H9 (cell line): ENCODE data around the gene LDLRAD4. TPM values are rescaled to one million over a fixed set of nuclear protein-coding genes. Genes with fewer than 3 reads are reported as not detected.

ENCODE experiments used
- DNase-seq: peaks from one replicate; pipeline ENCODE4 v3.0.0-alpha.2; 2017
- H2AFZ ChIP-seq: one replicate; pipeline ENCODE4 v1.6.1; 2013; ENCODE audit warnings: mild to moderate bottlenecking, low read length, control low read depth, moderate library complexity
- H2AK5ac ChIP-seq: 2 replicates; pipeline ENCODE4 v1.6.1; 2013; ENCODE audit warnings: low read length, control low read depth, mixed read lengths; ENCODE audit not compliant: insufficient read length
- H2BK120ac ChIP-seq: one replicate; pipeline ENCODE4 v1.6.1; 2013; ENCODE audit warnings: low read depth, mild to moderate bottlenecking, low read length, control low read depth, inconsistent platforms; ENCODE audit not compliant: poor library complexity, severe bottlenecking
- H2BK12ac ChIP-seq: 2 replicates; pipeline ENCODE4 v1.6.1; 2013; ENCODE audit warnings: low read length, control low read depth, mixed read lengths, low read depth; ENCODE audit not compliant: insufficient read length
- H2BK15ac ChIP-seq: 2 replicates; pipeline ENCODE4 v1.6.1; 2013; ENCODE audit warnings: low read depth, low read length, control low read depth
- H2BK20ac ChIP-seq: one replicate; pipeline ENCODE4 v1.6.1; 2013; ENCODE audit warnings: low read depth, mild to moderate bottlenecking, low read length, control low read depth, inconsistent platforms; ENCODE audit not compliant: poor library complexity, severe bottlenecking
- H2BK5ac ChIP-seq: 2 replicates; pipeline ENCODE4 v1.6.1; 2013; ENCODE audit warnings: low read length, control low read depth, mixed read lengths; ENCODE audit not compliant: insufficient read length
- H3K14ac ChIP-seq: 2 replicates; pipeline ENCODE4 v1.6.1; 2013; ENCODE audit warnings: low read length, control low read depth; ENCODE audit not compliant: insufficient read depth
- H3K18ac ChIP-seq: 2 replicates; pipeline ENCODE4 v1.6.1; 2013; ENCODE audit warnings: low read depth, mild to moderate bottlenecking, mixed read lengths, low read length, control low read depth; ENCODE audit not compliant: insufficient read length
- H3K23ac ChIP-seq: 2 replicates; pipeline ENCODE4 v1.6.1; 2013; ENCODE audit warnings: low read length, control low read depth, mixed read lengths, low read depth; ENCODE audit not compliant: insufficient read length
- H3K23me2 ChIP-seq: 2 replicates; pipeline ENCODE4 v1.6.1; 2013; ENCODE audit warnings: low read depth, mild to moderate bottlenecking, mixed read lengths, low read length, control low read depth; ENCODE audit not compliant: insufficient read length, poor library complexity, severe bottlenecking
- H3K27ac ChIP-seq: 2 replicates; pipeline ENCODE4 v1.5.1; 2013; ENCODE audit warnings: low read length, control low read depth, mixed read lengths, low read depth; ENCODE audit not compliant: insufficient read length
- H3K27me3 ChIP-seq: 2 replicates; pipeline ENCODE4 v1.6.1; 2013; ENCODE audit warnings: low read length, control low read depth, inconsistent platforms; ENCODE audit not compliant: insufficient read depth
- H3K4ac ChIP-seq: 2 replicates; pipeline ENCODE4 v1.6.1; 2013; ENCODE audit warnings: low read depth, mild to moderate bottlenecking, control low read depth, inconsistent platforms, low read length, moderate library complexity
- H3K4me1 ChIP-seq: 2 replicates; pipeline ENCODE4 v1.6.1; 2013; ENCODE audit warnings: low read length, control low read depth, inconsistent platforms; ENCODE audit not compliant: insufficient read depth
- H3K4me2 ChIP-seq: 2 replicates; pipeline ENCODE4 v1.6.1; 2013; ENCODE audit warnings: low read length, control low read depth, mixed read lengths; ENCODE audit not compliant: insufficient read length, insufficient read depth
- H3K56ac ChIP-seq: 2 replicates; pipeline ENCODE4 v1.6.1; 2013; ENCODE audit warnings: low read depth, mild to moderate bottlenecking, mixed read lengths, low read length, control low read depth; ENCODE audit not compliant: insufficient read length
- H3K79me1 ChIP-seq: 2 replicates; pipeline ENCODE4 v1.6.1; 2013; ENCODE audit warnings: low read depth, mild to moderate bottlenecking, moderate library complexity, low read length, control low read depth, inconsistent platforms; ENCODE audit not compliant: insufficient read depth, poor library complexity, severe bottlenecking
- H3K79me2 ChIP-seq: 2 replicates; pipeline ENCODE4 v1.6.1; 2013; ENCODE audit warnings: low read length, control low read depth, inconsistent platforms; ENCODE audit not compliant: insufficient read depth
- H3K9ac ChIP-seq: 2 replicates; pipeline ENCODE4 v1.6.1; 2013; ENCODE audit warnings: low read length, control low read depth, mixed read lengths; ENCODE audit not compliant: insufficient read length; ENCODE audit errors: extremely low read depth
- H3K9me3 ChIP-seq: one replicate; pipeline ENCODE4 v1.6.1; 2013; ENCODE audit warnings: low read depth, low read length, inconsistent platforms; ENCODE audit not compliant: control insufficient read depth
- H3T11ph ChIP-seq: one replicate; pipeline ENCODE4 v1.6.1; 2013; ENCODE audit warnings: mild to moderate bottlenecking, low read length, control low read depth, inconsistent platforms
- H4K20me1 ChIP-seq: one replicate; pipeline ENCODE4 v1.6.1; 2013; ENCODE audit not compliant: control insufficient read depth, insufficient read length, insufficient read depth
- H4K5ac ChIP-seq: 2 replicates; pipeline ENCODE4 v1.6.1; 2013; ENCODE audit warnings: low read depth, mild to moderate bottlenecking, mixed read lengths, low read length, control low read depth; ENCODE audit not compliant: insufficient read length
- H4K8ac ChIP-seq: replicated peaks from 2 replicates; pipeline ENCODE4 v1.6.1; 2013; ENCODE audit warnings: low read length, control low read depth, mixed read lengths, low read depth; ENCODE audit not compliant: insufficient read length
- H4K91ac ChIP-seq: 2 replicates; pipeline ENCODE4 v1.6.1; 2013; ENCODE audit warnings: low read depth, mild to moderate bottlenecking, moderate library complexity, mixed read lengths, low read length, control low read depth; ENCODE audit not compliant: insufficient read length
- H3K27ac Mint-ChIP-seq, 3 experiments: 2 replicates in 2 of 3; 3 replicates in 1 of 3; pipeline ENCODE4 v1.8.0; 2020 to 2021; ENCODE audit warnings: mixed read lengths in 3 of 3, mild to moderate bottlenecking in 1 of 3, moderate library complexity in 1 of 3
- H3K27me3 Mint-ChIP-seq: 2 replicates; pipeline ENCODE4 v1.8.0; 2021; ENCODE audit warnings: low read depth, mild to moderate bottlenecking, moderate library complexity, mixed read lengths
- H3K36me3 Mint-ChIP-seq, 3 experiments: 2 replicates in 2 of 3; 3 replicates in 1 of 3; pipeline ENCODE4 v1.8.0; 2020 to 2021; ENCODE audit warnings: low read depth in 3 of 3, mixed read lengths in 3 of 3; ENCODE audit not compliant: insufficient read depth in 1 of 3
- H3K4me1 Mint-ChIP-seq, 2 experiments: 2 replicates each; pipeline ENCODE4 v1.8.0; 2020; ENCODE audit warnings: mixed read lengths in 2 of 2
- H3K4me3 Mint-ChIP-seq, 2 experiments: 2 replicates in 1 of 2; 3 replicates in 1 of 2; pipeline ENCODE4 v1.8.0; 2020 to 2021; ENCODE audit warnings: mild to moderate bottlenecking in 2 of 2, mixed read lengths in 2 of 2, moderate library complexity in 1 of 2
- H3K9me3 Mint-ChIP-seq, 2 experiments: 2 replicates in 1 of 2; 3 replicates in 1 of 2; pipeline ENCODE4 v1.8.0; 2020; ENCODE audit warnings: mild to moderate bottlenecking in 2 of 2, mixed read lengths in 2 of 2, moderate library complexity in 1 of 2
- CTCF ChIP-seq: fragments of 200-600 bp; sonication (generic); conservative IDR thresholded peaks from 3 replicates; pipeline ENCODE4 v1.8.0; 2021; ENCODE audit warnings: antibody characterized with exemption, mild to moderate bottlenecking
- WGBS: extraction: QIAGEN DNeasy Blood & Tissue Kit; methylation state at CpG from one replicate; pipeline ENCODE4 v1.1.7; 2013; ENCODE audit warnings: missing lambda C conversion rate, low lambda C conversion rate, mixed read lengths; ENCODE audit not compliant: insufficient read length; ENCODE audit errors: extremely low coverage; 5-methylcytosine and 5-hydroxymethylcytosine counted together
- total RNA-seq: library from RNA; stranded (reverse); gene quantifications from 2 replicates; pipeline ENCODE4 v1.2.1, GENCODE V29; 2021

The LDLRAD4 gene
- total RNA-seq, 1 experiment from 2014 or later = 3.9 TPM

- Mint-ChIP-seq H3K4me1 (peaks cover 2 to 6% of the 10 kb centered on the region in 2 experiments; a peak in 2 of 4 replicates), H3K4me3 (no peak overlapping the region), H3K36me3 (no peaks in the 10 kb centered on the region), H3K9me3 (no peaks in the 10 kb centered on the region), H3K27me3 (peaks cover 29% of the 10 kb centered on the region), H3K27ac (no peak overlapping the region)
- Histone ChIP-seq H3K4me1 (no peaks in the 10 kb centered on the region), H3K27me3 (peaks cover 3% of the 10 kb centered on the region; the same call in 1 of the 2 replicates), H3K79me2 (no peaks in the 10 kb centered on the region), H3K18ac (no peak overlapping the region), H3K23ac (no peak overlapping the region), H4K20me1 (no peaks in the 10 kb centered on the region), H3K79me1 (no peaks in the 10 kb centered on the region), H2AFZ (no peak overlapping the region), H4K8ac (no peak overlapping the region), H2AK5ac (no peak overlapping the region), H2BK12ac (no peak overlapping the region), H3K14ac (no peak overlapping the region), H3T11ph (no peak overlapping the region), H3K23me2 (no peaks in the 10 kb centered on the region), H3K9ac (no peak overlapping the region), H3K4me2 (no peak overlapping the region), H2BK15ac (no peak overlapping the region), H4K91ac (no peak overlapping the region), H3K56ac (no peak overlapping the region), H2BK5ac (no peak overlapping the region), H2BK20ac (no peak overlapping the region), H4K5ac (no peak overlapping the region), H3K27ac (no peak overlapping the region), H3K4ac (no peak overlapping the region), H3K9me3 (no peaks in the 10 kb centered on the region), H2BK120ac (no peak overlapping the region)
- no peak for DNase-seq
- WGBS = no CpG with 5 or more reads among the region's 7 CpGs
- TF ChIP-seq CTCF = no peak
Measured at GRCh38 chr18:13211534-13211933, 7.0 kb upstream of the LDLRAD4 start.
